Ishikawa (cell line): ENCODE measurements around the gene GALNT9.

ENCODE experiments used
- CREB1 ChIP-seq: IDR thresholded peaks from 2 replicates; pipeline ENCODE4 v1.6.1; 2012; ENCODE audit warnings: low read depth
- TCF12 ChIP-seq: IDR thresholded peaks from 2 replicates; pipeline ENCODE4 v1.6.1; 2012; ENCODE audit warnings: low read depth
- ZBTB7A ChIP-seq: IDR thresholded peaks from 2 replicates; pipeline ENCODE4 v1.6.1; 2012; ENCODE audit warnings: low read depth
- TF ChIP-seq, protein P1 (sequence below): IDR thresholded peaks from 2 replicates; pipeline ENCODE4 v1.6.1; 2012; ENCODE audit warnings: low read depth, mild to moderate bottlenecking

DNA sequence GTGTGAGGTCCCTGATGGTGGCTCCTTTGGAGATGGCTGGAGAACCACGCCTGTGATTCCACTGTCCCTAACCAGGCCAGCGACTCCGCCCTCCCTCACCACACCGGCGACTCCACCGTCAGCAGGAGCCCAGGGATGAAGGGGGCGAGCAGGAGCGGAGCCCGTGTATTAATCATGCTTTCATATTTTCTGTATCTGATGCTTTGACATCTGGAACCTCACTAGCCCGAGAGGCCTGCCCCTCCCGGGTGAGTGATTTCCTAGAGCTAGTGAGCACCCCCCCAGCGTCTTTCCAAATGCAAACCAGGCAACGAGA lies 115.3 kb downstream of the GALNT9 start:
- TF ChIP-seq, protein P1, sequence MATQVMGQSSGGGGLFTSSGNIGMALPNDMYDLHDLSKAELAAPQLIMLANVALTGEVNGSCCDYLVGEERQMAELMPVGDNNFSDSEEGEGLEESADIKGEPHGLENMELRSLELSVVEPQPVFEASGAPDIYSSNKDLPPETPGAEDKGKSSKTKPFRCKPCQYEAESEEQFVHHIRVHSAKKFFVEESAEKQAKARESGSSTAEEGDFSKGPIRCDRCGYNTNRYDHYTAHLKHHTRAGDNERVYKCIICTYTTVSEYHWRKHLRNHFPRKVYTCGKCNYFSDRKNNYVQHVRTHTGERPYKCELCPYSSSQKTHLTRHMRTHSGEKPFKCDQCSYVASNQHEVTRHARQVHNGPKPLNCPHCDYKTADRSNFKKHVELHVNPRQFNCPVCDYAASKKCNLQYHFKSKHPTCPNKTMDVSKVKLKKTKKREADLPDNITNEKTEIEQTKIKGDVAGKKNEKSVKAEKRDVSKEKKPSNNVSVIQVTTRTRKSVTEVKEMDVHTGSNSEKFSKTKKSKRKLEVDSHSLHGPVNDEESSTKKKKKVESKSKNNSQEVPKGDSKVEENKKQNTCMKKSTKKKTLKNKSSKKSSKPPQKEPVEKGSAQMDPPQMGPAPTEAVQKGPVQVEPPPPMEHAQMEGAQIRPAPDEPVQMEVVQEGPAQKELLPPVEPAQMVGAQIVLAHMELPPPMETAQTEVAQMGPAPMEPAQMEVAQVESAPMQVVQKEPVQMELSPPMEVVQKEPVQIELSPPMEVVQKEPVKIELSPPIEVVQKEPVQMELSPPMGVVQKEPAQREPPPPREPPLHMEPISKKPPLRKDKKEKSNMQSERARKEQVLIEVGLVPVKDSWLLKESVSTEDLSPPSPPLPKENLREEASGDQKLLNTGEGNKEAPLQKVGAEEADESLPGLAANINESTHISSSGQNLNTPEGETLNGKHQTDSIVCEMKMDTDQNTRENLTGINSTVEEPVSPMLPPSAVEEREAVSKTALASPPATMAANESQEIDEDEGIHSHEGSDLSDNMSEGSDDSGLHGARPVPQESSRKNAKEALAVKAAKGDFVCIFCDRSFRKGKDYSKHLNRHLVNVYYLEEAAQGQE = no peak
- no peak for TF ChIP-seq TCF12
- no peak for TF ChIP-seq ZBTB7A
- no peak for TF ChIP-seq CREB1
